NCI-H345 treated with DMSO at 0.1 percent for 48 hours (cell line): ENCODE results near the gene NPS.
A peak's percentile ranks its signal among the peaks of the same experiment; 100 is the strongest.

Experiments
- DNase-seq: peaks from one replicate; lab custom pipeline; 2025; ENCODE audit not compliant: unreplicated experiment; lab: John Stamatoyannopoulos, UW

The NPS gene

GRCh38 chr10:127556916-127557315, 7.8 kb downstream of the NPS start:
- DNase-seq, result no peak

GRCh38 chr10:127561647-127562046, 12.5 kb downstream of the NPS start:
- no peak for DNase-seq

- no peak for DNase-seq
Observed at GRCh38 chr10:127563718-127564553, 14.8 kb downstream of the NPS start.

- no peak for DNase-seq
Observed at GRCh38 chr10:127564644-127565043, 15.5 kb downstream of the NPS start.

- DNase-seq, result no peak
Observed at GRCh38 chr10:127565583-127565982, 16.5 kb downstream of the NPS start.

- DNase-seq, result no peak
Observed at GRCh38 chr10:127569210-127569609, 20.1 kb downstream of the NPS start.

- DNase-seq, result no peak
Observed at GRCh38 chr10:127570036-127570435, 20.9 kb downstream of the NPS start.

- DNase-seq, result no peak
Observed at GRCh38 chr10:127571386-127571785, 22.3 kb downstream of the NPS start.

GRCh38 chr10:127576051-127576450, 26.9 kb downstream of the NPS start:
- DNase-seq, result no peak

- DNase-seq, result no peak
Observed at GRCh38 chr10:127576740-127577161, 27.6 kb downstream of the NPS start.

GRCh38 chr10:127577376-127578258, 28.5 kb downstream of the NPS start:
- DNase-seq, result peak; percentile 14

GRCh38 chr10:127578259-127578960, 29.3 kb downstream of the NPS start:
- DNase-seq, result no peak

- DNase-seq, result no peak
Observed at GRCh38 chr10:127578961-127579305, 29.8 kb downstream of the NPS start.

- no peak for DNase-seq
Observed at GRCh38 chr10:127579640-127580039, 30.5 kb downstream of the NPS start.

- no peak for DNase-seq
Observed at GRCh38 chr10:127580822-127581221, 31.7 kb downstream of the NPS start.

- no peak for DNase-seq
Observed at GRCh38 chr10:127585519-127586023, 36.5 kb downstream of the NPS start.

GRCh38 chr10:127587668-127588365, 38.7 kb downstream of the NPS start:
- DNase-seq, result no peak

- DNase-seq, result no peak
Observed at GRCh38 chr10:127592586-127592985, 43.5 kb downstream of the NPS start.

GRCh38 chr10:127600479-127600878, 51.4 kb downstream of the NPS start:
- no peak for DNase-seq
